ENCODE measurements around the gene PYGB.
"Not testable (repeated sequence)": the region's sequence is repeated elsewhere in the genome, so short reads cannot be mapped to it uniquely, and the experiment has no call there.

Gene PYGB

DNA sequence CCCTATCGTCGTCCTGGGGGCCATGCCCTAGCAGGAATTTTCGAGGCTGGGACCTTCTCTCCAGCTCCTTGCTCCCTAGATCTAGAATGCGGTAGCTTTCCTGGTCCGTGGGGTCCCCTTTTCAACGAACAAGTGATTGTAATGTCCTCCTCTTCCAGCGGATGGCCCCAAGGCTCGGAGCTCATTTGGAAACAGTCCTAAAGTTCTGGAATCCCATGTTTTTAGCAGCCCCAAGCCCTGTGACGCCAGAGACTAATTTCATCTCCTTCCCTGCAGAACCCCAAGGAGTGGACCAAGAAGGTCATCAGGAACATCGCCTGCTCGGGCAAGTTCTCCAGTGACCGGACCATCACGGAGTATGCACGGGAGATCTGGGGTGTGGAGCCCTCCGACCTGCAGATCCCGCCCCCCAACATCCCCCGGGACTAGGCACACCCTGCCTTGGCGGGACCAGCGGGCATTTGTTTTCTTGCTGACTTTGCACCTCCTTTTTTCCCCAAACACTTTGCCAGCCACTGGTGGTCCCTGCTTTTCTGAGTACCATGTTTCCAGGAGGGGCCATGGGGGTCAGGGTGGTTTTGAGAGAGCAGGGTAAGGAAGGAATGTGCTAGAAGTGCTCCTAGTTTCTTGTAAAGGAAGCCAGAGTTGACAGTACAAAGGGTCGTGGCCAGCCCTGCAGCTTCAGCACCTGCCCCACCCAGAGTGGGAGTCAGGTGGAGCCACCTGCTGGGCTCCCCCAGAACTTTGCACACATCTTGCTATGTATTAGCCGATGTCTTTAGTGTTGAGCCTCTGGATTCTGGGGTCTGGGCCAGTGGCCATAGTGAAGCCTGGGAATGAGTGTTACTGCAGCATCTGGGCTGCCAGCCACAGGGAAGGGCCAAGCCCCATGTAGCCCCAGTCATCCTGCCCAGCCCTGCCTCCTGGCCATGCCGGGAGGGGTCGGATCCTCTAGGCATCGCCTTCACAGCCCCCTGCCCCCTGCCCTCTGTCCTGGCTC, 48.5 kb downstream of the PYGB start:
- peak; percentile 15 for DNase-seq (ENCODE audit: low read depth)

DNA sequence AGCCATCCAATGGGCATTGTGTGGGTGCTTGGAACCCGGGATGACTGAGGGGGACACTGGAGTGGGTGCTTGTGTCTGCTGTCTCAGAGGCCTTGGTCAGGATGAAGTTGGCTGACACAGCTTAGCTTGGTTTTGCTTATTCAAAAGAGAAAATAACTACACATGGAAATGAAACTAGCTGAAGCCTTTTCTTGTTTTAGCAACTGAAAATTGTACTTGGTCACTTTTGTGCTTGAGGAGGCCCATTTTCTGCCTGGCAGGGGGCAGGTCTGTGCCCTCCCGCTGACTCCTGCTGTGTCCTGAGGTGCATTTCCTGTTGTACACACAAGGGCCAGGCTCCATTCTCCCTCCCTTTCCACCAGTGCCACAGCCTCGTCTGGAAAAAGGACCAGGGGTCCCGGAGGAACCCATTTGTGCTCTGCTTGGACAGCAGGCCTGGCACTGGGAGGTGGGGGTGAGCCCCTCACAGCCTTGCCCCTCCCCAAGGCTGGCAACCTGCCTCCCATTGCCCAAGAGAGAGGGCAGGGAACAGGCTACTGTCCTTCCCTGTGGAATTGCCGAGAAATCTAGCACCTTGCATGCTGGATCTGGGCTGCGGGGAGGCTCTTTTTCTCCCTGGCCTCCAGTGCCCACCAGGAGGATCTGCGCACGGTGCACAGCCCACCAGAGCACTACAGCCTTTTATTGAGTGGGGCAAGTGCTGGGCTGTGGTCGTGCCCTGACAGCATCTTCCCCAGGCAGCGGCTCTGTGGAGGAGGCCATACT, 49.4 kb downstream of the PYGB start:
- DNase-seq (ENCODE audit: low read depth) = no peak

- peak; percentile 45 for DNase-seq (ENCODE audit: low read depth)
These were observed 51.9 kb downstream of the PYGB start for GRCh38 chr20:25299806-25300205.

- DNase-seq (ENCODE audit: low read depth) = peak; percentile 56
These were observed 52.7 kb downstream of the PYGB start for GRCh38 chr20:25300496-25301170.

DNA sequence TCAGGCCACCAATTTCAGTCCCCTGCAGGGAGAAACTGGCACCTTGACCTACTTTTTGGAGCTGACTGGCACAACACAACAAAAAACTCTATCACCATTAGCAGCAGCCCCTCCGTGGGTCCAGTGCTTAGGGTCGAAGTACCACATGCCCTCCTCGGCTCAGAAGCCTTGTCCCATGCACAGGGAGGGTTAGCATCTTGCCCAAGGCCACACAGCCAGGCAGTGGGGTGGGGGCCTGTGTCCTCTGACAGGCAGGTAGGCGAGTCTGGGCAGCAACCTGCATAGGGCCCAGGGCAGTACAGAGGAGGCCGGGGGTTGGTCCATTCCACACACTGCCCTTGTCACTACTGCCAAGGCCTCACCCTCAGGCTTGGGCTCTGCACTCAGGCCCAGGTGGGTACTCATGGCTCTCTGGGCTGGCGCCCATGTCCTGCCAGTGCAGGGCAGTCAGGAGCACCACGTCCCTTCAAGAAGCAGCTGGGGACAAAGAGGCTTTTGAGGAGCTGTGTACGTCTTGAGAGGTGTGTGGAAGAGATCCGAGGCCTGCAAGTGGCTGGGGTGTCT, 53.6 kb downstream of the PYGB start:
- DNase-seq (ENCODE audit: low read depth) = no peak

- DNase-seq (ENCODE audit: low read depth) = no peak
These were observed 54.7 kb downstream of the PYGB start for GRCh38 chr20:25302596-25302995.

GRCh38 chr20:25303292-25304024, 55.6 kb downstream of the PYGB start:
- no peak for DNase-seq (ENCODE audit: low read depth)

DNA sequence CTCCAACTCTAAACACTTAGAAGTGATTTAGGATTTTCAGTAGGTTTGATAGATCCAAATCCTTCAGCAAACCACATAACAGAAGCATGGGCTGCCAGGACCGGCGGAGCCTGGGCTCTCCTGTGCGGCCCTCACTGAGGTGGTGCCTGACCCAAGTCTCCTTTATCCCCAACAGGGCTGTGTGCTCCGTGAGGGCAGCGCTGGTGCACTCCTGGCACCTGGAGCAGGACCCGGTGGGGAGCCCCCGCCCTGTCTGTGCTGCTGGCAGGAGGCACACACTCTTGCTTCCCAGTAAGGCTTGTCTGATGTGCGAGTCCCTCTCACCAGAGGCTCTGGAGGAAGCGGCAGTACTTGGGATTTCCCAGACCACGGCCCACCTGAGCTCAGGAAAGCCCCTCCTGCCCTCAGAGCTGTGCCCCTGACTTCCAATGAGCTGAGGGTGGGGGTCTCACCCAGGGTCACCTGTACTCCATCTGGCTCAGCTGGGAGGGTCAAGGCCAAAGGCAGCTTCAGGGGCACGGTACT, 56.2 kb downstream of the PYGB start:
- no peak for DNase-seq (ENCODE audit: low read depth)

GRCh38 chr20:25306991-25307903, 59.4 kb downstream of the PYGB start:
- no peak for DNase-seq (ENCODE audit: low read depth)

- DNase-seq (ENCODE audit: low read depth) = no peak
These were observed 60.2 kb downstream of the PYGB start for GRCh38 chr20:25308083-25308491.

DNA sequence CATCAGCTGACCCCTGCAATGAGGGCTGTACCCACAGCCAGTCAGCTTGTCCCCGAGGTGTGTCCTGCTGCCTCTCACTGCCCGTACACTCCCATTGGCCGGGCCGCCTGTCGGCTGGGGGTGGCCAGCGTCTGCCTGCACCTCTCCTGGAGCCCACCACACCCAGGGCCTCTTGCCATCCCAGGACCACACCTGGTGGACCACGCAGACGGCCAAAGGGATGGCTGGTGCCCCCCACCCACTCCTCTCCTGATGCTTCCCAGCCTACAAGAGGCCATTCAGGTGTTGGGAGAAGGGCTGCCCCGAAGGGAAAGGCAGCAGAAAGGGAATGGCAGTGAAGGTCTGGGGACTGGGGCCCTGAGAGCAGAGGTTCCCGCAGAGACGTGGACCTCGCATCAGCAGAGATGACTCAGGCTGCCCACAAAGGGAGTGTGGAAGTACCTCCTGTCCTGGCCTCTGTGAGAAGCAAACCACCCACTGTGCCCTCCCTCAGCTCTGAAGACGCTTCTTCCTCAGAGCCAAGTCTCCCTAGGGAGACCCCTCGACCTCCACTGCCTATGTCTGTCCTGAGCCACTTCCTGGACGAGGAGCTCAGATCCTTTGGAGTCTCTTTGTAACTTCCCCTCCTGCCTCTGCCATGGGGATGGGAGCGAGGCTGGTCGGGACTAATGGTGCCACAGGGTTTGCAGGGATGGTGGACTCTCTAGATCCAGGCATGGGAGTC, 60.9 kb downstream of the PYGB start:
- DNase-seq (ENCODE audit: low read depth) = peak; percentile 81

GRCh38 chr20:25309395-25310267, 61.7 kb downstream of the PYGB start:
- DNase-seq (ENCODE audit: low read depth) = peak; percentile 92

DNA sequence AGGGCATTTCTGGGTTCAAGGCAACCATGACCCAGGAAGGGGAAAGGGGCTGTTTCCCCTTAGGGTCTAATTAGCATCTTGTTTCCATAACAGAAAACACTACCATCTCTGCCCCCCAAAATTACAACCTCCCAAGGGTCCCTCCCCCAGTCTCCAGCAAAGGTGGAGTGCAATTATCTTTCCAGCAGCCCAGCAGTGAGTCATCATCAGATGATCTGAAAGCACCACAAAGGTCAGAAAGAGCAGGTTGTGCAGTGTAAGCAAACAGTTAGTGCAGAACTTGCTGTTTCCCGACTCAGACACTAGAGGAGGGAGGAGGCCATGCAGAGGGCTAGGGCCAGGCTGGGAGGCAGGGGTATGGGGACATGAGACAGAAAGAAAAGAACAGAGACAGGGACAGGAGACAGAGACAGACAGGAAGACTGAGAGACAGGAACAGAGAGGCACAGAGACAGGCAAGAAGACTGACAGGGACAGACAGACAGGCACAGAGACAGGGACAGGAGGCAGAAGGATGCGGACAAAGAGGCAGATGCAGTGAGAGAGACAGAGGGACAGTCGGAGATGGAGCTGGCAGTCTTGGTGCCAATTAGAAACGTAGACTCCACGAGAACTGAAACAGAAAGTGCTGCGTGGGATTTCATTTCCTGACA, 62.5 kb downstream of the PYGB start:
- peak; percentile 97 for DNase-seq (ENCODE audit: low read depth)

DNA sequence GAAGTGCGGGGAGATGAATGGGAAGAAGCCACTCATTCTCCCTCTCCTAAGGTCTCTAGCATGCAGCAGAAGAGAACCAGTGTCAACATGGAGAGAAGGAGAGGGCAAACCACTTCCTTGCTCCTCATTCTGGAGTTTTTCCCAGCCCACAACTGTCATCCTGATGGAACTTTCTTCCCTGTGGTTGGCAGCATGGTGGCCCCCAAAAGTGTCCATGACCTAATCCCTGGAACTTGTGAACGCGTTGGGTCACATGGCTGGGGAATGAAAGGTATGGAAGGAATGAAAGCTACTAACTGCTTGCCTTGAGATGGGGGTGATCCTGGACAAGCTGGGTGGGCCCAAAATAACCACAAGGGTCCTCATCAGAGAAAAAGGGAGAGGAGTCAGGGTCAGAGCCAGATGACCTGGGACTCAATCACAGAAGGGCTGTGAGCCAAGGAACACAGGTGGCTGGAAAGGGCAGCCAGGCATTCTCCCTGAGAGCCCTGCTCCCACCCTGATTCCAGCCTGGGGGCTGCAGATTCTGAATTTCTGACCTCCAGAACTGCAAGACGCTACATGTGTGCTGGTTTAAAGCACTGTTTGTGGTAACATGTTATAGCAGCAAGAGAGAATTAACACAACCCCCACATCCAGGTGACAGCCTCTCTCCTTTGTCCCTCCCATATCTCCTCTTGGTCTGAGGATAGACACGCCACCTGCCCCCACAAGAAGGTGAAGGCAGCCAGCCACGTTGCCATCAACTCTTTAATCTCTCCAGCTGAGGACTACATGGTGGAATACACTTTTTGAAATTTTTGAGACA, 63.2 kb downstream of the PYGB start:
- peak; percentile 99 for DNase-seq (ENCODE audit: low read depth)

- DNase-seq (ENCODE audit: low read depth) = not testable (repeated sequence)
These were observed 64.8 kb downstream of the PYGB start for GRCh38 chr20:25312716-25313115.

DNA sequence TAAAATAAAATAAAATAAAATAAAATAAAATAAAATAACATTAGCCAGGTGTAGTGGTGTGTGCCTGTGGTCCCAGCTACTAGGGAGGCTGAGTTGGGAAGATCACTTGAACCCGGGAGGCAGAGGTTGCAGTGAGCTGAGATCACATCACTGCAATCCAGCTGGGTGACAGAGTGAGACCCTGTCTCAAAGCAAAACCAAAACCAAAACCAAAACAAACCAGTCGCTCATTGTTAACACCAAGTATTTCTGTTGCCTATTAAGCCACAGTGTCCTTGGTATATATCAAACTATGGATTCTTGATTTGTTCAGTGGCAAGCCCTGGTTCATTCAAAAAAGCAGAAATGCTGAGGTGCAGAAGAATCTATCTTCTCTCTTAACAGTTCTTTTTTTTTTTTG, 65.7 kb downstream of the PYGB start:
- DNase-seq (ENCODE audit: low read depth) = no peak
